Calu3 (cell line): Measurements from ENCODE around the gene KRTAP10-1. TPM values are rescaled to one million over a fixed set of nuclear protein-coding genes. Genes with fewer than 3 reads are reported as not detected.
"Not testable (repeated sequence)": the region's sequence is repeated elsewhere in the genome, so short reads cannot be mapped to it uniquely, and the experiment has no call there.

Source experiments
- BruUV-seq: library from RNA; stranded (reverse); fragments of 400-500 nt; replicated peaks from 2 replicates; lab custom pipeline; 2021; lab: Mats Ljungman, UMichigan
- CTCF ChIA-PET: fragments of 300-600 bp; sonication (Branson Sonifier 250); formaldehyde crosslinking; loops from one replicate; lab custom pipeline; 2022; ENCODE audit warnings: antibody characterized with exemption; lab: Charles Lee
- DNase-seq: peaks from one replicate; pipeline ENCODE4 v3.0.0; 2022
- H3K27ac Mint-ChIP-seq: one replicate; pipeline ENCODE4 v1.8.0; 2022; ENCODE audit warnings: mixed read lengths; ENCODE audit not compliant: unreplicated experiment
- H3K27me3 Mint-ChIP-seq: one replicate; pipeline ENCODE4 v1.8.0; 2022; ENCODE audit warnings: mixed read lengths; ENCODE audit not compliant: unreplicated experiment
- H3K36me3 Mint-ChIP-seq: one replicate; pipeline ENCODE4 v1.8.0; 2022; ENCODE audit warnings: mild to moderate bottlenecking, moderate library complexity, mixed read lengths; ENCODE audit not compliant: insufficient read depth, unreplicated experiment
- H3K4me1 Mint-ChIP-seq: one replicate; pipeline ENCODE4 v1.8.0; 2022; ENCODE audit warnings: mild to moderate bottlenecking, low read depth, mixed read lengths; ENCODE audit not compliant: unreplicated experiment
- H3K4me3 Mint-ChIP-seq: one replicate; pipeline ENCODE4 v1.8.0; 2022; ENCODE audit warnings: mild to moderate bottlenecking, low read depth, moderate library complexity, mixed read lengths; ENCODE audit not compliant: unreplicated experiment
- H3K9me3 Mint-ChIP-seq: one replicate; pipeline ENCODE4 v1.8.0; 2022; ENCODE audit warnings: low read depth, mixed read lengths; ENCODE audit not compliant: unreplicated experiment
- CTCF ChIP-seq: fragments of 200-600 bp; IDR thresholded peaks from one replicate; pipeline ENCODE4 v1.8.0; 2022; ENCODE audit warnings: antibody characterized with exemption; ENCODE audit not compliant: unreplicated experiment
- intact Hi-C: fragments of 100-400 bp; cut with micrococcal nuclease; formaldehyde crosslinking; loops from one replicate; pipeline ENCODE4 v1.10.0; 2022; ENCODE audit not compliant: unreplicated experiment
- total RNA-seq: library from RNA; stranded (reverse); gene quantifications from 2 replicates; pipeline ENCODE4 v1.2.3, GENCODE V29; 2022

Gene KRTAP10-1
- total RNA-seq, 1 experiment from 2014 or later, result not detected

- H3K9me3 Mint-ChIP-seq, result no peaks in the 10 kb centered on the region
- no peaks in the 10 kb centered on the region for H3K4me1 Mint-ChIP-seq
- intact Hi-C loops, result no loop called here
- H3K36me3 Mint-ChIP-seq, result no peaks in the 10 kb centered on the region
- no peak overlapping the region for H3K27ac Mint-ChIP-seq
- BruUV-seq, result no TSS peak
- TF ChIP-seq CTCF, result no peak
- CTCF ChIA-PET, result interaction anchor here (0.7 kb wide), 1 partner anchor 19 kb away, joined by 3 read pairs; no protein-coding TSS in a partner anchor
- H3K27me3 Mint-ChIP-seq, result peaks cover 76% of the 10 kb centered on the region
- DNase-seq, result no peak
- H3K4me3 Mint-ChIP-seq, result no peak overlapping the region
These were observed 24.1 kb upstream of the KRTAP10-1 start for GRCh38 chr21:44564099-44564498.

GRCh38 chr21:44558695-44559094 lies 18.7 kb upstream of the KRTAP10-1 start, which contains the start of gene KRTAP10-3:
KRTAP10-3 (minus strand) TSS chr21:44558795; CDS start chr21:44558715, 80 bp downstream.
- no peak within 1 kb of the TSS for H3K27ac Mint-ChIP-seq
- no peak for DNase-seq
- no TSS peak for BruUV-seq
- no peaks in the 10 kb centered on the region for H3K4me1 Mint-ChIP-seq
- intact Hi-C loops, result no loop called here
- H3K4me3 Mint-ChIP-seq, result no peak within 1 kb of the TSS
- H3K9me3 Mint-ChIP-seq, result no peaks in the 10 kb centered on the region
- TF ChIP-seq CTCF, result no peak
- CTCF ChIA-PET, result no interaction called here
- peaks cover 99% of the 10 kb centered on the region for H3K27me3 Mint-ChIP-seq
- no peaks in the 10 kb centered on the region for H3K36me3 Mint-ChIP-seq

DNA sequence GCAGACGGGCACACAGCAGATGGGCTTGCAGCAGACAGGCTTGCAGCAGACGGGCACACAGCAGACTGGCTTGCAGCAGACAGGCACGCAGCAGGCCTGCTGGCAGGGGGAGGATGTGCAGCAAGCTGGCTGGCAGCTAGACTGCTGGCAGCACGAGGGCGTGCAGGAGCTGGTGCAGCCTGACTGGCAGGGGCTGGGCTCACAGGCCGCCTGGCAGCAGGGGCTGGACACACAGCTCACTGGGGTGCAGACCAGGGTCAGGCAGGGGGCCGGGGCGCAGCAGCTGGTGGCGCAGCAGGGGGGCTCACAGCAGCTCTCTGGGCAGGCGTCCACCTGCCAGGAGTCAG lies 18.3 kb upstream of the KRTAP10-1 start:
- BruUV-seq, H3K27ac Mint-ChIP-seq, DNase-seq, H3K36me3 Mint-ChIP-seq, H3K4me1 Mint-ChIP-seq, H3K4me3 Mint-ChIP-seq, H3K9me3 Mint-ChIP-seq, intact Hi-C loops, CTCF ChIA-PET: not testable (repeated sequence)
- H3K27me3 Mint-ChIP-seq, result peaks cover 100% of the 10 kb centered on the region

GRCh38 chr21:44557491-44558328 lies 17.7 kb upstream of the KRTAP10-1 start:
- no peaks in the 10 kb centered on the region for H3K36me3 Mint-ChIP-seq
- BruUV-seq, result no TSS peak
- no peak for DNase-seq
- CTCF ChIA-PET, result no interaction called here
- H3K27me3 Mint-ChIP-seq, result peaks cover 100% of the 10 kb centered on the region
- intact Hi-C loops, result no loop called here
- no peak overlapping the region for H3K4me3 Mint-ChIP-seq
- no peaks in the 10 kb centered on the region for H3K9me3 Mint-ChIP-seq
- no peak for TF ChIP-seq CTCF
- no peaks in the 10 kb centered on the region for H3K4me1 Mint-ChIP-seq
- no peak overlapping the region for H3K27ac Mint-ChIP-seq

DNA sequence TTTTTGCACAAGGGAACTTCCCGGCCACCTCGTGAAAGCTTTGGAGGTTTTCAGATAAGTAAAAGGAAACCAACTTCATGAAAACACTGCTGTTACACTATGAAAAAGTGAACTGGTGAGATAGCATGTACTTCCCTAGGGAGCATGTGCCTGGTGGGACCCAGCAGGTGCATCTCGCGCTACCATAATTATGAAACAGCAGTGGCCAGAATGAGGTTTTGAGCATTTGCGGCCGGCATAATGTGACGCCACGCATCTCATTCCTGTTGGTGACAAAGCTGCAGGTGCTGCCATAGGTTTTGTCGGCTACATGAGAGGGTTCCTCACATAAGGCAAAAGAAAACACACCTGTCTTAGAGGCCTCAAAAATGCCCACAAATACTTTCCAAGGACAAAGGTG lies 16.9 kb upstream of the KRTAP10-1 start:
- CTCF ChIA-PET, result no interaction called here
- BruUV-seq, result no TSS peak
- Mint-ChIP-seq H3K36me3 (no peaks in the 10 kb centered on the region), H3K27ac (no peak overlapping the region), H3K9me3 (no peaks in the 10 kb centered on the region), H3K4me3 (no peak overlapping the region), H3K27me3 (peaks cover 100% of the 10 kb centered on the region), H3K4me1 (no peaks in the 10 kb centered on the region)
- TF ChIP-seq CTCF, result no peak
- intact Hi-C loops, result no loop called here
- no peak for DNase-seq
